Measurements from ENCODE around the gene TKT. TPM values are rescaled to one million over a fixed set of nuclear protein-coding genes. Genes with fewer than 3 reads are reported as not detected.

TKT gene
- total and polyA plus RNA-seq, 2 of the 4 experiments (the other 2 are of a cell fraction), result 280 to 349 TPM

DNA sequence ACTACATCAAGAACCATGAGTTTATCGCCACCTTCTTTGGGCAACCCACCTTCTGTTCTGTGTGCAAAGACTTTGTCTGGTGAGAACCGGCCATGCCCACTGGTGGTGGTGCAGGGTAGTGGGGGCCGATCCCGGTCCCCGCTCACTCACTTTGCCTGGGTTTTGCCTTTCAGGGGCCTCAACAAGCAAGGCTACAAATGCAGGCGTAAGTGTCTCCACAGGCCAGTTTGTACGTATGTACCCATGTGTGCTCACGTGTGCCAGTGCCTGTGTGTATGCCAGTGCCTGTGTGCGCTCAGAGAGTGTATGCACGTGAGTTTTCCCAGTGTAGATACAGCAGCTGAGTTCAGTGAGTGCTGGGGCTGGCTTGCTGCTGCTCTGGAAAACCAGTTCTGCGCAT is 74.3 kb downstream of the TKT start:
- Histone ChIP-seq H4K5ac (ENCODE audit: low read depth, low read length) (no peak overlapping the region), H3K36me3 (ENCODE audit: control insufficient read depth, insufficient read depth, low read length) (peaks cover 38% of the 10 kb centered on the region), H3K9ac (ENCODE audit: low read depth, low read length) (no peak overlapping the region), H2BK5ac (ENCODE audit: low read depth, low read length, poor library complexity, severe bottlenecking) (no peak overlapping the region), H3K4me2 (ENCODE audit: low read depth, low read length) (no peak overlapping the region), H2BK120ac (ENCODE audit: low read depth, low read length) (no peak overlapping the region), H3K27ac (ENCODE audit: insufficient read depth, low read length) (no peak overlapping the region), H3K4me1 (ENCODE audit: control insufficient read depth, insufficient read depth, low read length) (no peaks in the 10 kb centered on the region), H4K20me1 (ENCODE audit: insufficient read depth, low read length) (0 out of 2 replicates have a peak, but pooled peaks cover 2% of the 10 kb centered on the region), H3K79me1 (ENCODE audit: low read depth in 1 of 2, low read length in 2 of 2) (peaks cover 0 to 1% of the 10 kb centered on the region in 2 experiments; a peak in 3 of 4 replicates), H3K4me3 (ENCODE audit: insufficient read depth, low read depth, low read length) (no peak overlapping the region), H3K9me1 (ENCODE audit: insufficient read depth, low read length) (no peaks in the 10 kb centered on the region), H2BK20ac (ENCODE audit: low read depth, low read length) (no peak overlapping the region), H3K56ac (ENCODE audit: extremely low read depth, insufficient read depth, low read length) (no peak overlapping the region), H3K18ac (ENCODE audit: low read depth, low read length) (no peak overlapping the region), H2BK15ac (ENCODE audit: low read depth, low read length) (no peak overlapping the region), H3K23ac (ENCODE audit: low read depth, low read length) (no peak overlapping the region), H4K91ac (ENCODE audit: insufficient read depth, low read depth, low read length) (no peak overlapping the region), H3K14ac (replicated peaks; ENCODE audit: low read depth, low read length) (no peak overlapping the region), H2AFZ (replicated peaks; ENCODE audit: low read length, poor library complexity) (no peak overlapping the region), H3K4ac (ENCODE audit: low read depth, low read length) (no peak overlapping the region), H4K8ac (ENCODE audit: low read depth in 2 of 2, low read length in 2 of 2) (no peak overlapping the region), H2AK9ac (replicated peaks; ENCODE audit: low read depth, low read length, poor library complexity) (no peak overlapping the region), H2AK5ac (ENCODE audit: low read depth, low read length) (no peak overlapping the region), H3K9me3 (ENCODE audit: control insufficient read depth, insufficient read depth, low read length) (no peaks in the 10 kb centered on the region), H3K27me3 (ENCODE audit: control insufficient read depth, insufficient read depth, low read length) (no peaks in the 10 kb centered on the region)
- CTCF ChIA-PET, result no interaction called here
- WGBS, 2 experiments (ENCODE audit: extremely low coverage in 2 of 2, insufficient read length in 1 of 2), result 98% methylated on average over 9 of the region's 11 CpGs; no CpG with 5 or more reads in 1 of the 2 experiments
- no TSS peak for BruUV-seq (replicated peaks)
- POLR2A ChIA-PET (ENCODE audit: unreplicated experiment), result no interaction called here
- dilution Hi-C loops (cut with HindIII; ENCODE audit: low sequenced_read_pairs, unreplicated experiment), result no loop called here
- intact Hi-C loops (cut with micrococcal nuclease), result no loop called here
- in situ Hi-C loops (cut with MboI; ENCODE audit: low sequenced_read_pairs), result no loop called here
- TF ChIP-seq CEBPB (IDR thresholded peaks at IDR 0.05; ENCODE audit: low read depth, low read length) (no peak), SMC3 (IDR thresholded peaks at IDR 0.05; ENCODE audit: low read depth, low read length) (no peak), BHLHE40 (IDR thresholded peaks at IDR 0.05; ENCODE audit: low read depth, low read length) (no peak), NFE2L2 (IDR thresholded peaks at IDR 0.05; ENCODE audit: low read depth, low read length) (no peak), POLR2A (IDR thresholded peaks at IDR 0.05; ENCODE audit: low read depth, low read length) (no peak), CHD1 (IDR thresholded peaks at IDR 0.05; ENCODE audit: low read depth, low read length) (no peak), RAD21 (IDR thresholded peaks at IDR 0.05; ENCODE audit: low read length) (no peak), FOS (IDR thresholded peaks at IDR 0.05; ENCODE audit: low read depth, low read length) (no peak), RFX5 (IDR thresholded peaks at IDR 0.05; ENCODE audit: low read depth, low read length) (no peak), MAZ (IDR thresholded peaks at IDR 0.05; ENCODE audit: borderline replicate concordance, low read depth, low read length) (no peak), MAFK (IDR thresholded peaks at IDR 0.05; ENCODE audit: low read depth, low read length) (no peak)
- TF ChIP-seq, protein P1, sequence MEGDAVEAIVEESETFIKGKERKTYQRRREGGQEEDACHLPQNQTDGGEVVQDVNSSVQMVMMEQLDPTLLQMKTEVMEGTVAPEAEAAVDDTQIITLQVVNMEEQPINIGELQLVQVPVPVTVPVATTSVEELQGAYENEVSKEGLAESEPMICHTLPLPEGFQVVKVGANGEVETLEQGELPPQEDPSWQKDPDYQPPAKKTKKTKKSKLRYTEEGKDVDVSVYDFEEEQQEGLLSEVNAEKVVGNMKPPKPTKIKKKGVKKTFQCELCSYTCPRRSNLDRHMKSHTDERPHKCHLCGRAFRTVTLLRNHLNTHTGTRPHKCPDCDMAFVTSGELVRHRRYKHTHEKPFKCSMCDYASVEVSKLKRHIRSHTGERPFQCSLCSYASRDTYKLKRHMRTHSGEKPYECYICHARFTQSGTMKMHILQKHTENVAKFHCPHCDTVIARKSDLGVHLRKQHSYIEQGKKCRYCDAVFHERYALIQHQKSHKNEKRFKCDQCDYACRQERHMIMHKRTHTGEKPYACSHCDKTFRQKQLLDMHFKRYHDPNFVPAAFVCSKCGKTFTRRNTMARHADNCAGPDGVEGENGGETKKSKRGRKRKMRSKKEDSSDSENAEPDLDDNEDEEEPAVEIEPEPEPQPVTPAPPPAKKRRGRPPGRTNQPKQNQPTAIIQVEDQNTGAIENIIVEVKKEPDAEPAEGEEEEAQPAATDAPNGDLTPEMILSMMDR (conservative IDR thresholded peaks at IDR 0.05; ENCODE audit: low read depth, low read length), result no peak
- TF ChIP-seq, protein P2, sequence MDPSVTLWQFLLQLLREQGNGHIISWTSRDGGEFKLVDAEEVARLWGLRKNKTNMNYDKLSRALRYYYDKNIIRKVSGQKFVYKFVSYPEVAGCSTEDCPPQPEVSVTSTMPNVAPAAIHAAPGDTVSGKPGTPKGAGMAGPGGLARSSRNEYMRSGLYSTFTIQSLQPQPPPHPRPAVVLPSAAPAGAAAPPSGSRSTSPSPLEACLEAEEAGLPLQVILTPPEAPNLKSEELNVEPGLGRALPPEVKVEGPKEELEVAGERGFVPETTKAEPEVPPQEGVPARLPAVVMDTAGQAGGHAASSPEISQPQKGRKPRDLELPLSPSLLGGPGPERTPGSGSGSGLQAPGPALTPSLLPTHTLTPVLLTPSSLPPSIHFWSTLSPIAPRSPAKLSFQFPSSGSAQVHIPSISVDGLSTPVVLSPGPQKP (IDR thresholded peaks at IDR 0.05; ENCODE audit: borderline replicate concordance, low read depth, low read length), result no peak
- DNase-seq (no peak), ATAC-seq (ENCODE audit: low read depth) (no peak)

All from IMR-90 (cell line).